Kidney capillary endothelial cell (primary cell): Measurements from ENCODE around the gene EPHA8.

Experiments
- DNase-seq: peaks from one replicate; pipeline ENCODE4 v3.0.0-alpha.2; 2018; ENCODE audit warnings: low spot score

Gene EPHA8

GRCh38 chr1:22536506-22536905 is 26.8 kb upstream of the EPHA8 start:
- no peak for DNase-seq

DNA sequence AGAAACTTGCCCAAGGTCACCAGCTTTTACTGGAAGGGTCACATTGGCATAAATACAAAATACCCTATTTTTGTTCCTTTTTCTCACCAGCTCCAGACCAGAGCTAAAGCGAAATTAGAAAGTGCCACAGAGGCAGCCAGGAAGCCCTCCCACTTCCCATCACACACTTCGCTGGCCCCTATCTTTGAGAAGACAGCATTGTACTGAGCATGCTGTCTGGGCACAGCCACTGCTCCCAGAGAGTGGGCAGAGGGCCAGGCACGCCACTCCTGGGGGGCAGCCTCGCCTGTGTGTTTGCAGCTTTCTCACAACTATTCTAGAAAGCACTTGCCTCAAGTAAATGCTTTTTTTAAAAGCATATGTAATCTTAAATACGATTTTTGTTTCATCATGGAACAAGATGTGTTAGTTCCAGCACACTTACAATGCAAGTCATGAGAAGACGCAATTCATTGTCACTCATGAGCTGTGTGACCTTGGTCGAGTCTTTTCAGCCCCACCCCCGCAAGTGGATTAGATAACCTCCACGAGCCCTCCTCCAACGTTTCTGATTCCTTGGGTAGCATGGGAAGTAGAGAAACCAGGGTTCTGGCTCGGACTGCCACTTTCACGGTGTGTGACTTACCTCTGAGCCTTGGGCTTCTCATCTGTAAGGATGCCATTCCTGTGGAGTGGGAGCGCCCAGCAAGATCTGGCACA is 25.7 kb upstream of the EPHA8 start:
- no peak for DNase-seq

- no peak for DNase-seq
These were observed 23.7 kb upstream of the EPHA8 start for GRCh38 chr1:22539510-22540118.

GRCh38 chr1:22540337-22540736 is 23.0 kb upstream of the EPHA8 start:
- no peak for DNase-seq

GRCh38 chr1:22542886-22543285 is 20.4 kb upstream of the EPHA8 start:
- DNase-seq = no peak

GRCh38 chr1:22543679-22544078 is 19.6 kb upstream of the EPHA8 start:
- DNase-seq = no peak

DNA sequence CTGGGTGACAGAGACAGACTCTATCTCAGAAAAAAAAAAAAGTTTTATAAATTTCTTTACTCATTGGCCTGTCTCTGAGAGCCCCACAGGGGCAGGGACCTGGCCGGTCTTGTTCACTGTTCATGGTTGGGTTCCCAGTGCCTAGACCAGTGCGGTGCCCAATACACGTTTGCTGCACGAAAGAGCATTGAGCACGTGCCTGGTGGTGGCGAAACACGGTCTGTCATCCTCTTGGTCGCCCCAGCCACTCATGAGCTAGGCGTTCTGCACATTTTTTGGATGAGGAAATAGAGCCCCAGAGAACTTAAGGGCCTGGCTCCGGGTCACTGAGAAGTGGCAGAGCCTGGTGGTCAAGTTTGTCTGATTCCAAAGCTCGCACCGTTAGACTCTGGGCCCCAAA is 18.7 kb upstream of the EPHA8 start:
- no peak for DNase-seq

GRCh38 chr1:22545141-22545540 is 18.1 kb upstream of the EPHA8 start:
- DNase-seq = no peak

- DNase-seq = no peak
These were observed 16.0 kb upstream of the EPHA8 start for GRCh38 chr1:22547186-22547817.

DNA sequence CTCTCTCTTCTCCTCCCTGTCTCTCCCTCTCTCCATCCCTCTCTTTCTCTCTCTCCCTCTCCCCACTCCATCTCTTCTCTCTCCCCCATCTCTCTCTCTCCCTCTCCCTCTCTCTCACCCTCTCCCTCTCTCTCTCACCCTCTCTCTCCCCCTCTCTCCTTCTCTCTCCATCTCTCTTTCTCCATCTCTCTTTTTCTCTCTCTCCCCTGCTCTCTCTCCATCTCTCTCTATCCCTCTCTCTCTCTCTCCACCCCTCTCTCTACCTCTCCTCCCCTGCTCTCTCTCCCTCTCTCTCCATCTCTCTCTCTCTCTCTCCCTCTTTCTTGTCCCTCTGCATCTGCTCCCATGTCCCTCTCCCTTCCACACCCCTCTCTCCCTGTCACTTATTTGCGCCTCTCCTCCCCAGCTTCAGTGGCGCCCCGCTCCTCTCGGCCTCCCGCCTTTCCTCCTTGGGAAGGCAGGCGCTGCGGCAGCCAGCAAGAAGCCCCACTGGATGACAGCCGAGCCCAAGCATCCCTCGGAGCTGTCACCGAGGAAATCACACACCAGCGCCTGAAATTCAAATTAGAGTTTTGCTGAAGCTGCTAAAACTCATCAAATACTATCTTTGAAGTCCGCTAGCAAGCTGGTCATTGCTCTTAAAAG is 15.3 kb upstream of the EPHA8 start:
- no peak for DNase-seq

- no peak for DNase-seq
These were observed 13.3 kb upstream of the EPHA8 start for GRCh38 chr1:22550021-22550420.

DNA sequence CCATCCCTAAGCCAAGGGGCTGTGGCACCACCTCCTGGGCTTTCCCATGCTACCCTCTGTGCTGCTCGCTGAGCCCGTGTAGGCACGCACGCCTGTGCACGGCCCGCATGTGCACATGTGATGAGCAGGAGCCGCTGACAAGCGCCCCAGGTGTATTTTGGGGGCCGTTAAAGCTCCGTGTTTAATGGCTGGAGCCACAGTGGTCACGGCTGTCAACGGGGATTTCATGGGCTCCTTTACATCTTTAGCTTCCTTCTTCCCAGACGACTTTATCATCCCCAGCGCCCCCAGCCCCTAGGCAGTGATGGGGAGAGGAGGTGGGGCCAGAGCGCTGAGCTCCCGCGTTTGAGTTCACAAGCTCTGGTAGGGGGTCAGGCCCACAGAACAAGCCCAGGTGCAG is 11.7 kb upstream of the EPHA8 start:
- DNase-seq = no peak

GRCh38 chr1:22552021-22552420 is 11.3 kb upstream of the EPHA8 start:
- DNase-seq = no peak

- no peak for DNase-seq
These were observed 10.0 kb upstream of the EPHA8 start for GRCh38 chr1:22553104-22553880.

GRCh38 chr1:22553991-22554522 is 9.2 kb upstream of the EPHA8 start:
- no peak for DNase-seq

DNA sequence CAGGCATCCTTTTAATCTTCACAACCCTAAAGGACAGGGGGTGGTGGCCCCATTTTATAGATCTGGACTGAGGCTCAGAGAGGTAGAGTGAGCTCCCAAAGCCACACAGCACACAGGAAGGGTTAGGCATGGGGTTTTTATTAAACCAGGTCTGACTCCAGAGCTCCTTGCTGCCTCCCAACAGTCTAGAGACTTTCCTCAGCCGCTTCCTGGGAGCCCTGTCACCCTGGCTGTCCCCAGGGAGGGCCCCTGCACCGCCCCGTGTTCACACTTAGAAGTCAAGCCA is 8.0 kb upstream of the EPHA8 start:
- DNase-seq = no peak

DNA sequence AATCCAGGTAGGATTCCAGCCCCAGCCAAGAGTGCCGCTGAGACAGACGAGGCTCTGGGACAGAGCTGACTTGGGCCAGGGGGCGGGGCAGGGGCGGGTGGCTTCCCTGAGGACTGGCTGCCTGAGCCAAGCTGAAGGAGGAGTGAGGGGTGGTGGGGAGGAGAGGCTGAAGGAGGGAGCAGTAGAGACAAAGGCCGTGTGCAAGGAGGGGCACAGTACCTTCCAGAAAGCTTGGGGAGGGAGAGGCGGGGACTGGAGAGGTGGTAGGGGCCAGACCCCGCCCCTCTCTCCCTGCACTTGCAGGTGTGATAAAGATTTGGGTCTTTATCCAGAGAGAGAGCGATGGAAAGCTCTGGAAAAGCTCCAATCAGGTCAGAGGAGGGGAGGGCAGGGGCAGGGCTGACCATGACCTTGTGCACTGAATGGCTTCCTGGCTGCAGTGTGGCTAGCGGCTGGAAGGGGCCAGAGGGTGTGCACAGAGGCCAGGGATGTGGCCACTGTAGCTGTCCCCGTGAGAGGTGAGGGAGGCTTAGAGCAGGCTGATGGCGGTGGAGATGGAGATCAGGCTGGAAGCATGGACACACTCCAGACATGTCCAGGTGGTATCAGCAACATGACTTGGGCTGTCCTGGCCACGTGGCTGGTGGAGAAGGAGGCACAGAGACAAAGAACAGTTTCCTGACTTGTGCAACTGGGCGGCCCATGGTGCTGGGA is 6.7 kb upstream of the EPHA8 start:
- DNase-seq = no peak

DNA sequence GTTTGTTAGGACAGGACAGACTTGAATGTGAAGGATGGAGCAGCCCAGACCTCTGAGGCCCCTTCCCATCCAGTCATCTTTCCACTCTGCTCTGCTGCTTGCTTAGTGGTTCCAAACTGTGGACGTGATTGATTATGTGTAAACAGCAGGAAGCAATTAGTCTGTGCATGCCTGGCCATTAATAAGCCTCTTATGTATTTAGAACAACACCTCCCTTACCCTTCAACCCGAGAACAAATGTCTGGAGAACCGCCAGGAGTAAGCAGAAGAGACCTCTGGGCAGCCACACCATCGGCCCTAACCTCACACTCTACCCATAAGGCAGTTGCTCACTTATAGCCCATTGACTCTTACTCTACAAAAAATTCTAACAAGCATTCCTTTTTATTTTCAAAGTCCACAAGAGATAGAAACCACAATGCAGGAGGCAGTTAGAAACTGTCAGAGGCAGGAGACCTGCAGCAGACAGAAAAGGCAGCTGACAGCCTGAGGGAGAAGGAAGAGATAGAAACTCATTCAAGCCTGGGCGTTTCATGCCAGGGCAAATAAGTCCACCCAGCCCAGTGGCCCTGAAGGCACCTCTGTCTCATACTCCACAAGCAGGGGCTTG is 5.8 kb upstream of the EPHA8 start:
- no peak for DNase-seq

GRCh38 chr1:22563671-22564602 is 648 bp downstream of the EPHA8 start:
- DNase-seq = no peak

DNA sequence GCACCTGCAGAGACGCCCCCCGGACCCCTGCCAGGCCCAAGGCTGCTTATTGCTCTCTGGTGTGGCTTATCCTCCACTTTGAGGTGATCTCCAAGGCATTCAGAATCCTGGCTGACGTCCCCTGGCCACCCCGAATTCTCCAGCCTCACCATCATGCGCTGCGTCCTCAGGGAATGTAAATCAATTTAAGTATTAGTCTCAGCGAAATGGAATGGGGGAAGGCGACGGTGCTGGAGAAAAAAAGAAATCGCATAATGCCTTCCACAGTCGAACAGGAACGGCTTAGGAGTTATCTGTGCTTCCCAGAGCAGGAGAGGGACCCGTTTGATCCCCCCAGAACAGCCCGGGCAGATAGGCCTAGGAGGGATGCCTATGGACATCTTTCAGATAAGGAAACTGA is 2.9 kb downstream of the EPHA8 start:
- no peak for DNase-seq
